GM19099 (cell line): ENCODE results near the gene ALB.

Source experiments
- POLR2A ChIP-seq: IDR thresholded peaks from 3 replicates; pipeline ENCODE4 v1.6.1; 2011; ENCODE audit warnings: low read depth; ENCODE audit not compliant: insufficient read length; ENCODE audit errors: extremely low read depth

Gene ALB

GRCh38 chr4:73419106-73420038, 15.3 kb downstream of the ALB start:
- no peak for TF ChIP-seq POLR2A

- no peak for TF ChIP-seq POLR2A
These were observed 16.5 kb downstream of the ALB start for GRCh38 chr4:73420615-73421014.

GRCh38 chr4:73421708-73422457, 17.8 kb downstream of the ALB start:
- TF ChIP-seq POLR2A, result no peak

- no peak for TF ChIP-seq POLR2A
These were observed 18.3 kb downstream of the ALB start for GRCh38 chr4:73422458-73422752.

- no peak for TF ChIP-seq POLR2A
These were observed 19.1 kb downstream of the ALB start for GRCh38 chr4:73423184-73423583.

- no peak for TF ChIP-seq POLR2A
These were observed 22.6 kb downstream of the ALB start for GRCh38 chr4:73426666-73427065.

- no peak for TF ChIP-seq POLR2A
These were observed 25.0 kb downstream of the ALB start for GRCh38 chr4:73429118-73429517.

- no peak for TF ChIP-seq POLR2A
These were observed 25.9 kb downstream of the ALB start for GRCh38 chr4:73429826-73430587.

- TF ChIP-seq POLR2A, result no peak
These were observed 27.7 kb downstream of the ALB start for GRCh38 chr4:73431813-73432168.

GRCh38 chr4:73432169-73433000, 28.3 kb downstream of the ALB start:
- TF ChIP-seq POLR2A, result no peak

GRCh38 chr4:73433140-73433539, 29.1 kb downstream of the ALB start:
- TF ChIP-seq POLR2A, result no peak

- no peak for TF ChIP-seq POLR2A
These were observed 30.2 kb downstream of the ALB start for GRCh38 chr4:73434311-73434710.

GRCh38 chr4:73435984-73436383, 31.9 kb downstream of the ALB start, which contains the start of gene AFP:
Gene AFP, plus strand, starts transcription at chr4:73436221. Its CDS starts 42 bp downstream, at chr4:73436263.
- no peak for TF ChIP-seq POLR2A
